AG20443 (cell line): ENCODE data around the gene ENGASE.

ENCODE experiments used
- DNase-seq: peaks from one replicate; pipeline ENCODE4 v3.0.0; 2012; ENCODE audit warnings: low spot score, mixed read lengths

The ENGASE gene

GRCh38 chr17:79116575-79117368 lies 42.1 kb downstream of the ENGASE start:
- no peak for DNase-seq

- no peak for DNase-seq
Measured at GRCh38 chr17:79117905-79118487, 43.4 kb downstream of the ENGASE start.

- DNase-seq = no peak
Measured at GRCh38 chr17:79118924-79119323, 44.3 kb downstream of the ENGASE start.

GRCh38 chr17:79120259-79120658 lies 45.6 kb downstream of the ENGASE start:
- DNase-seq = no peak

GRCh38 chr17:79123988-79124387 lies 49.4 kb downstream of the ENGASE start:
- no peak for DNase-seq

GRCh38 chr17:79124513-79125209 lies 50.0 kb downstream of the ENGASE start:
- DNase-seq = no peak

GRCh38 chr17:79125503-79125902 lies 50.9 kb downstream of the ENGASE start:
- no peak for DNase-seq

GRCh38 chr17:79126139-79126538 lies 51.5 kb downstream of the ENGASE start:
- no peak for DNase-seq

GRCh38 chr17:79127534-79128135 lies 53.0 kb downstream of the ENGASE start:
- no peak for DNase-seq

- no peak for DNase-seq
Measured at GRCh38 chr17:79129523-79129922, 54.9 kb downstream of the ENGASE start.

GRCh38 chr17:79130536-79131273 lies 56.1 kb downstream of the ENGASE start:
- DNase-seq = no peak

GRCh38 chr17:79131274-79131635 lies 56.6 kb downstream of the ENGASE start:
- DNase-seq = no peak

- DNase-seq = no peak
Measured at GRCh38 chr17:79131701-79132100, 57.1 kb downstream of the ENGASE start.

- no peak for DNase-seq
Measured at GRCh38 chr17:79132271-79133064, 57.8 kb downstream of the ENGASE start.

- DNase-seq = no peak
Measured at GRCh38 chr17:79133214-79133613, 58.6 kb downstream of the ENGASE start.

- DNase-seq = no peak
Measured at GRCh38 chr17:79133985-79134384, 59.4 kb downstream of the ENGASE start.

GRCh38 chr17:79135011-79135410 lies 60.4 kb downstream of the ENGASE start:
- DNase-seq = no peak

GRCh38 chr17:79135628-79136405 lies 61.2 kb downstream of the ENGASE start:
- no peak for DNase-seq
